Ovary (tissue), 9 donors: Measurements from ENCODE around the gene SH3BP1. TPM values are rescaled to one million over a fixed set of nuclear protein-coding genes. Genes with fewer than 3 reads are reported as not detected.

ENCODE experiments used
- DNase-seq, 5 donors: peaks; one replicate each; pipeline ENCODE4 v3.0.0-alpha.2; 2019 to 2020
- H3K27ac ChIP-seq, 2 donors: fragments of 200-600 bp; one replicate each; pipeline versions ENCODE4 v1.5.1 to v1.8.0; 2019 to 2022
- H3K27me3 ChIP-seq: fragments of 200-600 bp; one replicate; pipeline ENCODE4 v1.8.0; 2022
- H3K36me3 ChIP-seq: fragments of 200-600 bp; sonication (generic); one replicate; pipeline ENCODE4 v1.5.1; 2019
- H3K4me1 ChIP-seq: one replicate; pipeline ENCODE4 v1.8.1; 2013; ENCODE audit warnings: mild to moderate bottlenecking, moderate library complexity; ENCODE audit not compliant: insufficient read depth
- H3K4me3 ChIP-seq: fragments of 200-600 bp; sonication (generic); one replicate; pipeline ENCODE4 v1.5.1; 2017
- H3K9me3 ChIP-seq, 2 donors: fragments of 200-600 bp in 1 of 2; sonication (generic) in 1 of 2; one replicate each; pipeline versions ENCODE4 v1.5.1 to v1.8.1; 2013 to 2019; ENCODE audit warnings: mild to moderate bottlenecking in 1 of 2, moderate library complexity in 1 of 2
- EP300 ChIP-seq: sonication (generic); formaldehyde crosslinking; IDR thresholded peaks from one replicate; pipeline ENCODE4 v1.6.1; 2017; ENCODE audit warnings: antibody characterized with exemption
- POLR2A ChIP-seq: fragments of 450-650 bp; IDR thresholded peaks from one replicate; pipeline ENCODE4 v1.6.1; 2017; ENCODE audit warnings: antibody characterized with exemption, mild to moderate bottlenecking, moderate library complexity
- WGBS, 3 donors: extraction: QIAGEN DNeasy Blood & Tissue Kit in 1 of 3; methylation state at CpG; one replicate each; pipeline versions ENCODE4 v1.1.5 to v1.1.7; 2013 to 2017; 5-methylcytosine and 5-hydroxymethylcytosine counted together
- intact Hi-C, 4 donors: fragments of 100-400 bp; cut with DNase I; formaldehyde crosslinking; loops; one replicate each; pipeline versions ENCODE4 v1.11.0 to v1.15.1; 2022 to 2023
- polyA plus RNA-seq, 2 donors: library from polyadenylated mRNA; stranded (reverse); fragments of 200-250 nt in 1 of 2; fragments of 350-450 nt in 1 of 2; fragmentation: Illumina TruSeq in 1 of 2; extraction: RNeasy Lipid Tissue Mini Kit (QIAGEN cat#74804) in 1 of 2; gene quantifications; one replicate each; pipeline ENCODE4 v1.2.3, GENCODE V29; 2013 to 2014
- total RNA-seq, 7 donors: library from RNA; depleted of rRNA in 2 of 7; stranded (reverse); fragments of >200 nt in 2 of 7; fragmentation: NEBNext Ultra II Directional in 3 of 7; extraction: Animal tissue kit (Norgen Biotek cat#: 25700) in 3 of 7; gene quantifications; one replicate each; pipeline versions ENCODE4 v1.1.0 to v1.2.4, GENCODE V29; 2016 to 2023
- TF ChIP-seq, protein P1 (sequence below), 3 donors: fragments of 450-650 bp in 2 of 3; fragments of 200-600 bp in 1 of 3; IDR thresholded peaks; one replicate each; pipeline versions ENCODE4 v1.5.1 to v1.8.0; 2016 to 2022; ENCODE audit warnings: antibody characterized with exemption in 3 of 3, mild to moderate bottlenecking in 1 of 3
- donor health status: DM: no; HTN: no; CAD: no; lungs with moderate emphysema.
- donor health status: DM: no; HTN: no; CAD: no.
- donor health status: Bipolar disorder and iron deficiency.
- donor health status: DM: yes; HTN: yes; CAD: no.
- donor health status: DM: no; HTN: no; CAD: no.
- donor health status: DM: yes; HTN: yes; CAD: no.

The SH3BP1 gene
- total and polyA plus RNA-seq, 9 donors: 2.0 to 13.3 (median 8.2) TPM

DNA sequence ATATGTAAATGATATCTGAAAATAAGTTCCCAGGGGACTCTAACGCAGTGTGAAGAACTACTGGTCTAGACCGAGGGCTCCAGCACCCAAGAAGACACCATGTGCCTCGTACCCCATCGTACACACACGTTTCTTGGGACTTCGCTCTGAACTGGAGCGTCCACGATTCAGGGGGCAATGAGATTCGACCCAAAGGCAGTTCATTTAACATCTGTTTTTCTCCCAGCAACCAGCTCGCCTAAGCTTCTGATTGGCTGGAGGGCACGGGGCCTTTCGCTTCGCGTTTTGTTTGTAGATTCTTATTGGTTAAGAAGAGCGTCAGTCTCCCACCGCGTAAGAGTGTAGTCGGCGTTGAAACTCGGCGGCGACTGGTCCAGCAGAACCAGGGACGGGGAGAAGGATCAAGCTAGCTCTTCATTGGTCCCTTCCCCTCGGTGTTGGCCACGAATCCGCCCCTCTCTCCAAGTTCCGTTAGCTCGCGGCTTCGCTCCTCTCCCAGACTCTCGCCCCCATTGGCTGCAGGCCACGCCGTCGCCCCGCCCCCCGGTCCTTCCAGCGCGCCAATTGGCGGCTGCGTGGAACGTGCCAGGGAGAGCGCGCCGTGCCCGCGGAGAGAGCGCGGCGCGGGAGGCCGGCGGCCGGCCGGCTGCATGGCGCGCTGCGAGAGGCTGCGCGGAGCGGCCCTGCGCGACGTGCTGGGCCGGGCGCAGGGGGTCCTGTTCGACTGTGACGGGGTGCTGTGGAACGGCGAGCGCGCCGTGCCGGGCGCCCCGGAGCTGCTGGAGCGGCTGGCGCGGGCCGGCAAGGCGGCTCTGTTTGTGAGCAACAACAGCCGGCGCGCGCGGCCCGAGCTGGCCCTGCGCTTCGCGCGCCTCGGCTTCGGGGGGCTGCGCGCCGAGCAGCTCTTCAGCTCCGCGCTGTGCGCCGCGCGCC, 18.9 kb downstream of the SH3BP1 start, which contains the start of gene PDXP:
PDXP (plus strand) TSS at position 591 of the 933 bp plus-strand sequence; CDS start at position 651, 60 bp downstream.
- WGBS, 3 donors: 0 to 1% (median 0%) methylated on average over 55 to 101 of the region's 101 CpGs
- Histone ChIP-seq H3K27ac (peak within 1 kb of the TSS in 1 of 2 donors; percentile 71), H3K27me3 (no peaks in the 10 kb centered on the region), H3K4me1 (peaks cover 8% of the 10 kb centered on the region), H3K36me3 (no peaks in the 10 kb centered on the region), H3K9me3 (no peaks in the 10 kb centered on the region), H3K4me3 (peak within 1 kb of the TSS; percentile 62)
- intact Hi-C loops: loop anchor here in 1 of 4 donors (2.0 kb wide), 1 partner anchor 16 kb away; the partner anchor contains the start of gene LGALS1
- peak; percentile 99 to 100 (median 100) for DNase-seq
- TF ChIP-seq, protein P1, sequence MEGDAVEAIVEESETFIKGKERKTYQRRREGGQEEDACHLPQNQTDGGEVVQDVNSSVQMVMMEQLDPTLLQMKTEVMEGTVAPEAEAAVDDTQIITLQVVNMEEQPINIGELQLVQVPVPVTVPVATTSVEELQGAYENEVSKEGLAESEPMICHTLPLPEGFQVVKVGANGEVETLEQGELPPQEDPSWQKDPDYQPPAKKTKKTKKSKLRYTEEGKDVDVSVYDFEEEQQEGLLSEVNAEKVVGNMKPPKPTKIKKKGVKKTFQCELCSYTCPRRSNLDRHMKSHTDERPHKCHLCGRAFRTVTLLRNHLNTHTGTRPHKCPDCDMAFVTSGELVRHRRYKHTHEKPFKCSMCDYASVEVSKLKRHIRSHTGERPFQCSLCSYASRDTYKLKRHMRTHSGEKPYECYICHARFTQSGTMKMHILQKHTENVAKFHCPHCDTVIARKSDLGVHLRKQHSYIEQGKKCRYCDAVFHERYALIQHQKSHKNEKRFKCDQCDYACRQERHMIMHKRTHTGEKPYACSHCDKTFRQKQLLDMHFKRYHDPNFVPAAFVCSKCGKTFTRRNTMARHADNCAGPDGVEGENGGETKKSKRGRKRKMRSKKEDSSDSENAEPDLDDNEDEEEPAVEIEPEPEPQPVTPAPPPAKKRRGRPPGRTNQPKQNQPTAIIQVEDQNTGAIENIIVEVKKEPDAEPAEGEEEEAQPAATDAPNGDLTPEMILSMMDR (IDR thresholded peaks at IDR 0.05): no peak
- no peak for TF ChIP-seq EP300
- TF ChIP-seq POLR2A: peak; percentile 74

DNA sequence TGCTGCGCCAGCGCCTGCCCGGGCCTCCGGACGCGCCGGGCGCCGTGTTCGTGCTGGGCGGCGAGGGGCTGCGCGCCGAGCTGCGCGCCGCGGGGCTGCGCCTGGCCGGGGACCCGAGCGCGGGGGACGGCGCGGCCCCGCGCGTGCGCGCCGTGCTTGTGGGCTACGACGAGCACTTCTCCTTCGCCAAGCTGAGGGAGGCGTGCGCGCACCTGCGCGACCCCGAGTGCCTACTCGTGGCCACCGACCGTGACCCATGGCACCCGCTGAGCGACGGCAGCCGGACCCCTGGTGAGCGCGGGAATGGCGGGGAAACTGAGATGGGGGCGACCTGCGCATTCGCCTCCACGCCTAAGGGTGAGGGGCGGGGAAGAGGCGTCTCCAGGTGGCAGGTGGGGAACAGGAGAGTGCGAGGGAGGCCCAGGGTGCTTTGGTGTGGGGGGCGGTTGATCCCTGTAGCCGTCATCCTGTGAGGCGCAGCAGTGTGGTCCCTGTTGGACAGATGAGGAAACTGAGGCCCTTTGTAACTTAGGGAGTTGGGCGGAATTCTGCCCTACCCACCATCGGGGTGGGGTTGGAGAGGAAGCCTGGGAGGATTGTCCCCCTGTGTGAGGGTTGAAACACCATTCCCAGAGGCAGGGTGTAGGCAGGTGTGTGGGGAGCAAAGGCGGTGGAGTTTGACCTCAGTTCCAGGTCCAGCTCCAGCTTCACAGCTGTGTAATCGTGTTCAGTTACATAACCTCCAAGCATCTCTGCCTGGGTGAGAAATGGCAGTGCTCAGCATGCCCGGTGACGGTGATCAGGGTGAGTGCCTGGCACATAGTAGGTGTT, 19.8 kb downstream of the SH3BP1 start:
- no peak for TF ChIP-seq EP300
- TF ChIP-seq, protein P1 (IDR thresholded peaks at IDR 0.05): no peak
- no peak for TF ChIP-seq POLR2A
- Histone ChIP-seq H3K9me3 (no peaks in the 10 kb centered on the region), H3K36me3 (no peaks in the 10 kb centered on the region), H3K27ac (no peak overlapping the region), H3K4me3 (peak overlapping the region; percentile 62), H3K4me1 (peaks cover 8% of the 10 kb centered on the region), H3K27me3 (no peaks in the 10 kb centered on the region)
- WGBS, 3 donors: 2 to 4% (median 2%) methylated on average over 37 to 68 of the region's 68 CpGs
- DNase-seq: peak in 4 of 5 donors; percentile 26 to 67 (median 50)
- intact Hi-C loops: loop anchor here in 1 of 4 donors (2.0 kb wide), 1 partner anchor 16 kb away; the partner anchor contains the start of gene LGALS1

DNA sequence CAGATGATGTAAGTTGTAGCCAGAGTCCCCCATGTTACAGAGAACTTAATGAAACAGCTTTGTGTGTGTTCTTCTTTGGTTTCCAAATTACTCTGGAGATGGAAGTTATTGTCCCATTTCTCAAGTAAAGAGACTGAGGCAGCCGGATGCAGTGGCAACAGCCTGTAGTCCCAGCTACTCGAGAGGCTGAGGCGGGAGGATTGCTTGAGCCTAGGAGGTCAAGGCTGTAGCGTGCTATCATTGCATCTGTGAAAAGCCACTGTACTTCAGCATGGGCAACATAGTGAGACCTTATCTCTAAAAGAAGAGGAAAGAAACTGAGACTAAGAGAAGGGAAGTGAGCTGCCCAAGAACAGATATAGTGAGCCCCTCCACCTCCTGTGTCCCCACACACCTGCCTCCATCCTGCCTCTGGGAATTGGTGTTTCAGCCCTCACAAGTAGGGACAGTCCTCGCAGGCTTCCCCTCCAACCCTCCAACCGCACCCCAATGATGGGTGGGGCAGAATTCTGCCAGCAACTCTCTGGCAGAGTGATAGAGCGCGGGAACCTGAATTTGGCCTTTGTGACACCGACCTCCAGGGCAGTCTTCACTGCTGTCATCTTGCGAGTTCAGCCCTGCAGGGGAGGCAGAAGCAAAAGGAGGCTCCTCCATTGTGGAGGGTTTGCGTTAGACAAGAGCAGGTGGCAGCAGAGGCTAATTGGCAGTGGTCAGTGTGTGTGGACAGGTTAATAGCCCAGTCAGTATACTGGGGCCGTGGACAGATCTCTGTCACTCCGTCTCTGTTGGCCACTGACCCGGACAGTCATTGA, 20.6 kb downstream of the SH3BP1 start:
- Histone ChIP-seq H3K36me3 (no peaks in the 10 kb centered on the region), H3K4me1 (peaks cover 11% of the 10 kb centered on the region), H3K27ac (no peak overlapping the region), H3K27me3 (no peaks in the 10 kb centered on the region), H3K9me3 (no peaks in the 10 kb centered on the region), H3K4me3 (peak overlapping the region; percentile 62)
- intact Hi-C loops: loop anchor here in 1 of 4 donors (2.0 to 5.0 kb wide), 2 partner anchors 15 to 142 kb away; partner anchors contain the start of gene LGALS1
- peak in 1 of 5 donors; percentile 32 for DNase-seq
- 69 to 72% (median 72%) methylated on average over 14 of the region's 14 CpGs for WGBS, 3 donors
- TF ChIP-seq POLR2A (no peak), EP300 (no peak)
- TF ChIP-seq, protein P1 (IDR thresholded peaks at IDR 0.05): no peak
